ENCODE results near the gene PHOX2B. TPM values are rescaled to one million over a fixed set of nuclear protein-coding genes. Genes with fewer than 3 reads are reported as not detected.

Gene PHOX2B
- total RNA-seq (2022; extraction: Qiagen RNA extraction; ENCODE audit: low read depth) = not detected in 5 replicates

DNA sequence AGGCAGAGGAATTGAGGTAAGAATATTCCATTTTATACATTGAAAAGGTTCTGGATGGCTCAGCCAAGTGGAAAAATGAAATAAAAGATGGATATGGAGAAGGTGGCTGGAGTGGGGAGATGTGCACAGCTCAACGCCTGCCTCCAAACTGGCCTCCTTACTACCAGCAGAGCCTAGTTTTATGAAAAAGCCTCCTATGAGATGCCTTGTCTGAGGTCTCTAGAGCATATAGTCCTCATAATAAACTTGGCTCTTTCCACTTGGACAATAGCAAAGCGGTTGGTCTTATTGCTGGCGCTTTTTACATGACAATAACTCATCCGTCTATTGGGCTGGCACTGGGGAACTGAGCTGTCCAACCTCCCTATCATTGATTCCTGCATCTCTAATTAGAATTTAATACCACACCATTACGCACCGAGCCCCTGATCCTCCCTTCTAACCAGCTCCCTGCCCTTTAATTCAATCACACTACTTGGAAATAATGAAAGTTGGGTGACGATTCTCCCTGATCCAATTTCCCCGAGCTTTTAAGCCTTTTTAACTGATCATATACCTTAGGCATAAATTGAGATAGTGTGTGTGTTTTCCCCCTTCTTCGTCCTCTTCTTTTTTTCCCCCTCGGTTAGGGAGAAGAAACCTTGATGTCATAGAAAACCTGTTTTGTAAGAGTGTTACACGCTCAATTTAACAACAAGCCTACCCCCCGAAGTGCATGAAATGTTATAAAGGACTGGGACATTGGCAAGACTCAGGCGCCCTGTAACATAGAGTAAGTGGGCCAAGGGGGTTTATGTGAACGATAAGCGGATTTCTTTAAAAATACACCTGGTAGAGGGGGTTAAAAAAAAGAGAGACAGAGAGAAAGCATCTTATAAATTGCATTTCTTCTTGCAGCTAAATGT, at the start of gene PHOX2B:
Gene PHOX2B (minus strand): TSS at position 155 of the 905 bp plus-strand sequence. CDS start 115 bp downstream, at position 40.

Other genes starting within 250 kb of the PHOX2B start
- gene LIMCH1, start 210.6 kb downstream of the PHOX2B start, total RNA-seq (2022; extraction: Qiagen RNA extraction; ENCODE audit: low read depth) = 31.6 to 45.0 TPM (median 37.8 TPM) in 5 replicates
- gene TMEM33, start 186.7 kb upstream of the PHOX2B start, total RNA-seq (2022; extraction: Qiagen RNA extraction; ENCODE audit: low read depth) = 35.7 to 53.6 TPM (median 51.1 TPM) in 5 replicates
- 0.10 to 0.30 TPM (median 0.17 TPM) in 5 replicates for gene DCAF4L1, start 233.0 kb upstream of the PHOX2B start, total RNA-seq (2022; extraction: Qiagen RNA extraction; ENCODE audit: low read depth)
- 22.9 to 40.8 TPM (median 26.0 TPM) in 5 replicates for gene SLC30A9, start 241.8 kb upstream of the PHOX2B start, total RNA-seq (2022; extraction: Qiagen RNA extraction; ENCODE audit: low read depth)